ENCODE data around the gene STK32B.

Gene STK32B

GRCh38 chr4:5444918-5445517 lies 393.7 kb downstream of the STK32B start:
- TF ChIP-seq CTCF (conservative IDR thresholded peaks at IDR 0.05; ENCODE audit: control insufficient read depth, insufficient read depth, low read depth, low read length), result no peak
- DNase-seq (ENCODE audit: low read depth), result no peak
- H3K4me3 ChIP-seq (ENCODE audit: control insufficient read depth, low read depth, low read length), result no peak overlapping the region

DNA sequence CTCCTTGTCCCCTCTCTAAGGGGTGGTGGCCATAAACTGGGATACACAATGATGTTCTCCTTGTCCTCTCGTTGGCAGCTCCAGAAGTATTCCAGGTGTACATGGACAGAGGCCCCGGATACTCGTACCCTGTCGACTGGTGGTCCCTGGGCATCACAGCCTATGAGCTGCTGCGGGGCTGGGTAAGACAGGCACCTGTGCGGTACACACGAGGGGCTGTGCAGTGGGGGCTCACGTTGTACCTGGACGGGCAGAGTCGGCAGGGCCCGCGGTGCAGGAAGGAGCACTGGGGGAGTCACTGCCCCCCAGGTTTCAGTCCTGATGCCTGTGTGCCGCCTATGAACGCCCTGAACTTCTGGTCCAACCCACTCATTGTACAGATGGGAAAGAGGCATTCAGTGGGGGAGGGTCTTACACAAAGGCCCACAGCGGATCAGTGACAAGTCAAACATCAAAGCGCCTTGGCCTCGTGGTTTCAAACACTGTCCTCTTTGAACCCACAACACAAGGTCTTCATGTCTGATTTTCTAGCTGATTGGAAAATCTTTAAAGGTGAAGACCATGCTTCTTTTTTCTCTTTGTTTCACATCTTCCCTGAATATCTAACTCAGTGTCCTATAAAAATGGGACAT lies 395.4 kb downstream of the STK32B start:
- no peak for TF ChIP-seq CTCF (conservative IDR thresholded peaks at IDR 0.05; ENCODE audit: control insufficient read depth, insufficient read depth, low read depth, low read length)
- no peak overlapping the region for H3K4me3 ChIP-seq (ENCODE audit: control insufficient read depth, low read depth, low read length)
- DNase-seq (ENCODE audit: low read depth), result no peak

GRCh38 chr4:5447755-5448154 lies 396.5 kb downstream of the STK32B start:
- DNase-seq (ENCODE audit: low read depth), result no peak
- TF ChIP-seq CTCF (conservative IDR thresholded peaks at IDR 0.05; ENCODE audit: control insufficient read depth, insufficient read depth, low read depth, low read length), result no peak
- no peak overlapping the region for H3K4me3 ChIP-seq (ENCODE audit: control insufficient read depth, low read depth, low read length)

- DNase-seq (ENCODE audit: low read depth), result no peak
- TF ChIP-seq CTCF (conservative IDR thresholded peaks at IDR 0.05; ENCODE audit: control insufficient read depth, insufficient read depth, low read depth, low read length), result no peak
- H3K4me3 ChIP-seq (ENCODE audit: control insufficient read depth, low read depth, low read length), result no peak overlapping the region
These were observed 396.9 kb downstream of the STK32B start for GRCh38 chr4:5448221-5448620.

GRCh38 chr4:5451243-5451642 lies 400.0 kb downstream of the STK32B start:
- DNase-seq (ENCODE audit: low read depth), result no peak
- no peak for TF ChIP-seq CTCF (conservative IDR thresholded peaks at IDR 0.05; ENCODE audit: control insufficient read depth, insufficient read depth, low read depth, low read length)
- H3K4me3 ChIP-seq (ENCODE audit: control insufficient read depth, low read depth, low read length), result no peak overlapping the region

DNA sequence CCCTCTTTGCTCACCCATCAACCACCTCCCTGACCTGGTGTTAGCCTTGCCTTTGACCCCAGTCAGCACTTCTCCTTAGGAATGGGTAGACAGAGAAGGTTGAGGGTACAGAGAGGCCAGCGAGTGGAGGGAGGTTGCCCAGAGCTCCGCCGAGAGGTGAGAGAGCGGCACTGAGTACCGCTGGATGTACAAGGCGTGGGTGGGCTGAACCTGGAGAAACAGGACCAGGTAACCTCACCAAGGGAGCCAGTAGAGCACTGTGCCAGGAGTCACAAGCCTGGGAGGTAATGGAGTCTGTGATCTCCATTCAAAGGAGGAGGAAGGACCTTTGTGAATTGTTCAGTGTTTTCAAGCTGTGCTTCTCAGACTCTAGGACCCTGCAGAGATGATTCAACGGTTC lies 400.9 kb downstream of the STK32B start:
- no peak for DNase-seq (ENCODE audit: low read depth)
- no peak overlapping the region for H3K4me3 ChIP-seq (ENCODE audit: control insufficient read depth, low read depth, low read length)
- TF ChIP-seq CTCF (conservative IDR thresholded peaks at IDR 0.05; ENCODE audit: control insufficient read depth, insufficient read depth, low read depth, low read length), result no peak

All from fibroblast of mammary gland (primary cell).